ENCODE measurements around the gene USB1.

DNA sequence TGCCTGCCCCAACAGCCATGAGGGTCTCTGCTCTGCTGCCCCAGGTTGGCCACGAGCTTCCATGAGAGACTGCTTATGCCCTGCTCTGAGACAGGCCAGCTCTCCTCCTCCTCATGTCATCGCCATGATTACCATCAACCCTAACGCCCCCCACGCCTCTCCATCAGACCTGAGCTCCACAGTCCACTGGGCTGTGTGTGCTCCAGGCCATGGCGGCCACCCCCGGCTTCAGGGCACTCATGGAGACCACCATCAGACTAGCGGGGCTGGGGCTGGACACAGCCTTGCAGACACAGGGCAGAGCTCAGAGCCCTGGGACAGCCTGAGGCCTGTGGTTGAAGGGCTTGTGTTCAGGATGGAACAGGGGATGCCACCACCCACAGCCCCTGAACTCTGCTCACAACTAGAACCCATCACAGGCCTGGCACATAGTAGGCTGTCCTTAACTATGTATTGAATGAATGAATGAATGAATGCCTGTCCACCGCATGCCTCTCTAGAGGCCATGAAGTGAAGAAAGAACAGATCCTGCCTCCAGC, 44.9 kb upstream of the USB1 start:
- no peak for TF ChIP-seq CTCF (IDR thresholded peaks at IDR 0.05)
- no peak for TF ChIP-seq EP300 (IDR thresholded peaks at IDR 0.05)
